Measurements from ENCODE around the gene PARP8. TPM values are rescaled to one million over a fixed set of nuclear protein-coding genes. Genes with fewer than 3 reads are reported as not detected.

Gene PARP8
- total RNA-seq, 2 donors from 2014 or later, result 3.9 to 6.6 TPM

- Histone ChIP-seq H3K27ac (no peak overlapping the region), H3K9me3 (no peaks in the 10 kb centered on the region), H3K4me3 (no peak overlapping the region), H3K4me1 (peaks cover 0 to 8% of the 10 kb centered on the region in 2 donors), H3K27me3 (no peaks in the 10 kb centered on the region), H3K36me3 (no peaks in the 10 kb centered on the region)
- DNase-seq (ENCODE audit: low spot score), result no peak
- TF ChIP-seq, protein P1, sequence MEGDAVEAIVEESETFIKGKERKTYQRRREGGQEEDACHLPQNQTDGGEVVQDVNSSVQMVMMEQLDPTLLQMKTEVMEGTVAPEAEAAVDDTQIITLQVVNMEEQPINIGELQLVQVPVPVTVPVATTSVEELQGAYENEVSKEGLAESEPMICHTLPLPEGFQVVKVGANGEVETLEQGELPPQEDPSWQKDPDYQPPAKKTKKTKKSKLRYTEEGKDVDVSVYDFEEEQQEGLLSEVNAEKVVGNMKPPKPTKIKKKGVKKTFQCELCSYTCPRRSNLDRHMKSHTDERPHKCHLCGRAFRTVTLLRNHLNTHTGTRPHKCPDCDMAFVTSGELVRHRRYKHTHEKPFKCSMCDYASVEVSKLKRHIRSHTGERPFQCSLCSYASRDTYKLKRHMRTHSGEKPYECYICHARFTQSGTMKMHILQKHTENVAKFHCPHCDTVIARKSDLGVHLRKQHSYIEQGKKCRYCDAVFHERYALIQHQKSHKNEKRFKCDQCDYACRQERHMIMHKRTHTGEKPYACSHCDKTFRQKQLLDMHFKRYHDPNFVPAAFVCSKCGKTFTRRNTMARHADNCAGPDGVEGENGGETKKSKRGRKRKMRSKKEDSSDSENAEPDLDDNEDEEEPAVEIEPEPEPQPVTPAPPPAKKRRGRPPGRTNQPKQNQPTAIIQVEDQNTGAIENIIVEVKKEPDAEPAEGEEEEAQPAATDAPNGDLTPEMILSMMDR (IDR thresholded peaks at IDR 0.05), result no peak
These were observed 43.0 kb downstream of the PARP8 start for GRCh38 chr5:50709471-50709870.

GRCh38 chr5:50710838-50711237 lies 44.4 kb downstream of the PARP8 start:
- Histone ChIP-seq H3K4me1 (peaks cover 0 to 8% of the 10 kb centered on the region in 2 donors), H3K9me3 (no peaks in the 10 kb centered on the region), H3K27me3 (no peaks in the 10 kb centered on the region), H3K27ac (no peak overlapping the region), H3K4me3 (no peak overlapping the region), H3K36me3 (no peaks in the 10 kb centered on the region)
- TF ChIP-seq, protein P1 (IDR thresholded peaks at IDR 0.05), result no peak
- no peak for DNase-seq (ENCODE audit: low spot score)

GRCh38 chr5:50711280-50711679 lies 44.8 kb downstream of the PARP8 start:
- H3K36me3 ChIP-seq, result no peaks in the 10 kb centered on the region
- no peak overlapping the region for H3K4me3 ChIP-seq
- H3K9me3 ChIP-seq, result no peaks in the 10 kb centered on the region
- H3K27ac ChIP-seq, result no peak overlapping the region
- H3K4me1 ChIP-seq, result peaks cover 0 to 8% of the 10 kb centered on the region in 2 donors
- TF ChIP-seq, protein P1 (IDR thresholded peaks at IDR 0.05), result no peak
- no peaks in the 10 kb centered on the region for H3K27me3 ChIP-seq
- DNase-seq (ENCODE audit: low spot score), result no peak

DNA sequence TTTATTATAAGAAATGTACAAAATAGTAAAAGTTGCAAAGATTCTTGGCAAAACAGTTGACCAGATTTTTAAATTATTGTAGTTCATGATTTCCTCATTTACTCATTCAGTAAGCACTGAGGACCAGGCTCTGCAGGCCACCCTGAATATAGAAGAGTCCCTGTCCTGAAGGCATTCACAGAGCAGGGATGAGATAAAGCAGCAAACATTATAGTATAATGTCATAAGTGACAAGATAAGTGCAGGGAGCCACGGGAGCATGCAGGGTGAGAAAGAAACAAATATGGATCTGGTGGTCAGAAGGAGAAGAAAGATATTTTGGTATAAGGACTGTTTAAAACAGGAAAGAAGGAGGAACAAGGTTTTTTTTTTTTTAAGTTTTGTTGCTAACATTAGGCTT lies 46.0 kb downstream of the PARP8 start:
- no peaks in the 10 kb centered on the region for H3K27me3 ChIP-seq
- no peak for DNase-seq (ENCODE audit: low spot score)
- H3K9me3 ChIP-seq, result no peaks in the 10 kb centered on the region
- no peak overlapping the region for H3K27ac ChIP-seq
- H3K4me1 ChIP-seq, result peaks cover 0 to 8% of the 10 kb centered on the region in 2 donors
- H3K36me3 ChIP-seq, result no peaks in the 10 kb centered on the region
- TF ChIP-seq, protein P1 (IDR thresholded peaks at IDR 0.05), result no peak
- H3K4me3 ChIP-seq, result no peak overlapping the region

DNA sequence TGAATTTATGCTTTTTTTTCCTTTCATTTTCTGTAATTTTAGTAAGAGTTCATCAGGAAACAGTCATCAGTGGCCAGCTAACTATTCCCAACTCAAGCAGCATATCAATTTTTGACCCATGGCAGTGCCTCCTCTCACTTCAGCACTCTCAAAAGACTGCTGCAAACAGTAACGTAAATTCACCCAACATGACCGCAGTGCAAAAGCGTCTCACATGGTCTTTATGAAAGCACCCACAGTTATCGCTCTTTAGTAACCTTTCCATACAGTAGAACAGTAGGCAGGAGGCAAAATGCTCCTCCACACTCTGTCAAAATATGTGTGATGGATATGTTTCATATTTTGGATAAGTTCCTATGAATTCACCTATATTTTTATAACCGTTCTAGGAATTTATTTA lies 48.6 kb downstream of the PARP8 start:
- TF ChIP-seq, protein P1 (IDR thresholded peaks at IDR 0.05), result no peak
- no peaks in the 10 kb centered on the region for H3K36me3 ChIP-seq
- DNase-seq (ENCODE audit: low spot score), result no peak
- no peak overlapping the region for H3K4me3 ChIP-seq
- no peak overlapping the region for H3K27ac ChIP-seq
- H3K27me3 ChIP-seq, result no peaks in the 10 kb centered on the region
- H3K9me3 ChIP-seq, result no peaks in the 10 kb centered on the region
- peaks cover 0 to 8% of the 10 kb centered on the region in 2 donors for H3K4me1 ChIP-seq

- no peak overlapping the region for H3K27ac ChIP-seq
- TF ChIP-seq, protein P1 (IDR thresholded peaks at IDR 0.05), result no peak
- H3K4me3 ChIP-seq, result no peak overlapping the region
- DNase-seq (ENCODE audit: low spot score), result no peak
- H3K36me3 ChIP-seq, result no peaks in the 10 kb centered on the region
- H3K9me3 ChIP-seq, result no peaks in the 10 kb centered on the region
- H3K27me3 ChIP-seq, result no peaks in the 10 kb centered on the region
- peaks cover 0 to 2% of the 10 kb centered on the region in 2 donors for H3K4me1 ChIP-seq
These were observed 49.7 kb downstream of the PARP8 start for GRCh38 chr5:50716134-50716533.

All from right atrium auricular region (tissue), 2 donors.